GM04504 (cell line): ENCODE results near the gene PSMB3.

ENCODE experiments used
- DNase-seq: peaks from one replicate; pipeline ENCODE4 v3.0.0-alpha.2; 2012; ENCODE audit warnings: low read depth

The PSMB3 gene

DNA sequence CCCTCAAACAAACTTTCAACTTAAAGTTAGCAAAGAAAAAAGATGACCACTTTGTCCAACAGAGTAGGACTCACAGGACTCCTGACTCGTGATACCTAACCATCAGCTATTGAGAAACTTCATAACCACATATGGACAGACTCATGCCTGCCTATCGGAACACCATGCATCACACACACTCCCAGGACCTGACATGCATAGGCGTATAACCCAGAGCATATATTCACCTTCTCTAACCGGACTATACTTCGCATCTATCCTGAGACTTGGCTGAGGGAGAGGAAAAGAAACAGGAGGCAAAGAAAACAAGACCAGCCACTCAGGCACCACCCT is 44.6 kb downstream of the PSMB3 start:
- DNase-seq = no peak

DNA sequence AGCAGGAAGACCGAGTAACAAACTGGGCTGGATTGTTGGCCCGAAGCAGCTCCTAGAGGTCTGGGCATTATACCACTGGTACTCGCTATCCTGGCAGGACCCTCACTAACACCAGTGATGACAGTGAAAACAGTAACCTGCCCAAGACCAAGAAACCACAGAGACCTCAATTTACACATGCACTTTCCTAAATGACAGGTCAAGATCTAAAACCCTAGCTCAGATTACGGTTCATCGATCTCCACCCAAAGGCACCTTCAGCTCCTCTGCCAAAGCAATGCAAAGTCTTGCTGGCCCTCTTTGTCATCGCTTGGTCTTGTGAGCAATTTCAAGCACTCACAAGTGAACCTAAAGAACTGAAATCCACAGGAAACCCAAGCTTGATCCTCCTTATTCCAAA is 45.3 kb downstream of the PSMB3 start:
- no peak for DNase-seq

DNA sequence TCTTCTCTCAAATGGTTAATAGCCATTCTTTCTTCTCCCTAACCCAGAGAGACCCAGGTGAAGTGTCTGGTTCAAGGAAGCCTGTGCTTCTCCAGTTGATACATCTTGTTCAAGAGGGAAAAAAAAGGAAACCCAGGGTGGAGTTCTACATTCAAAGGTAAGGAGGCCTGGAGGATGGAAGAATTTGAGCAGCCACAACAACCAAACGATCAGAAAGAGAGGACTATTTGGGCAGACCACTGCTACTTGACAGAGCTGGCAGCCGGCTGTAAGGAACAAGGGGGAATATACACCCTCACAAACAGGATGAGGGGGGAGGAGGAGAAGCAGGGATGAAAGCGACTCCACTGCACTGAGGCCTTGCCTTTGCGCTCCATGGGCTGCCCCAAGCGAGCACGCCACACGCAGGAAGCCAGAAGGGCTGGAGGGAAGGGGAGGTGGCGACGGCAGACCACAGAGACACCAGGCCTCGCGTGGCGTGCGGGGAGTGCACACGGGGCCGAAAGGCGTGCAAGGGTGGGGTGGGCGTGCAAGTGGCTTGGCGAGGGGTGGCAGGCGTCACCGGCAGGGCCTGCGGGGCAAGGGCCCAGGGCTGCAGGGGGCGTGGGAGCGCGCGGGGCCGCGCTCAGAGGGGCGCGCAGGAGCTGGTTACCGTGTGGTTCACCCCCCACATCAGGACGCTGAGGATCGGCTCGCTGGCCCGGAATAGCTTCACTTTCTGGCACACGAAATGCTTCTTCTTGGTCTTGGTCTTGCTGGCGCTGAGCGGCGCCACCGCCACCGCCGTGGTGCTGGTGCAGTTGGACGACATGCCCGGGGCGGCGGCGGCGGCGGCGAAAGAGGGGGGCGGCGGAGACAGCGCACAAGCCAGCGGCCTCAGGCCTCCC is 46.3 kb downstream of the PSMB3 start:
- DNase-seq = no peak

DNA sequence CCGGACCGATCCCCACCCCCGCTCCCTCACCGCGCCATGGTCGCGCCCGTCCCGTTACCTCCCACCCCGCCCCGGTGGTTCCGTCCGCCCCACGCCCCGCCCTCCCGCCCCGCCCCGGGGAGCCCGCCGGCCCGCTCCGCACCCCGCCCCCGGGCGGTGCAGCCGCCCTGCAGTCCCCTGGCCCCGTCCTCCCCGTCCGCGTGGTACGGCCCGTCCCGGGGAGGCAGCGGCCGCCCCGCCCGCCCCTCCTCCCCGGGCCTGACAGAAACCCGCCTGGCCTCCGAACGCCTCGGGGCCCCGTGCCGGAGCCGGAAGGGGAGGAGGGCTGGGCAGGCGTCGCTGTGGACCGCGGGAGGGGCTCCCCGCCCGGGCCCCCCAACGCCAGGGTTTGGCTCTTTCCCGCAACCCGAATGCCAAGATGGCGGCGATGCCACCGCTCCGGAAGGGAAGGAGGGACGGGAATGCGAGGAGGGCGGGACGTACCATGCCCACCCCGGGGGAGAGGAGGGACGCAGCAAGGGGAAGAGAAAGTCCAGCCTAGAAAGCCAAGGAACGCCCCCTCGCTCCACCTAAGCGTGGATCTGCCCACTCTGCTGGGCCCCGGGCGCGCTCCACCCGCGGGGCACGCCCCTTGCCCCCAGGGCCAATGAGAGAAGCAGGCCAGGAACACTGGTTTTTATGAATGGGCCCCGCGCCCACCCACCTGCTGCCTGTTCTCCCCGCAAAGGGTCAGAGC is 47.1 kb downstream of the PSMB3 start, which contains the start of gene PIP4K2B:
Gene PIP4K2B (minus strand): TSS at position 56 of the 736 bp plus-strand sequence. CDS start 132 bp downstream, outside the sequence.
- DNase-seq = peak; percentile 96

DNA sequence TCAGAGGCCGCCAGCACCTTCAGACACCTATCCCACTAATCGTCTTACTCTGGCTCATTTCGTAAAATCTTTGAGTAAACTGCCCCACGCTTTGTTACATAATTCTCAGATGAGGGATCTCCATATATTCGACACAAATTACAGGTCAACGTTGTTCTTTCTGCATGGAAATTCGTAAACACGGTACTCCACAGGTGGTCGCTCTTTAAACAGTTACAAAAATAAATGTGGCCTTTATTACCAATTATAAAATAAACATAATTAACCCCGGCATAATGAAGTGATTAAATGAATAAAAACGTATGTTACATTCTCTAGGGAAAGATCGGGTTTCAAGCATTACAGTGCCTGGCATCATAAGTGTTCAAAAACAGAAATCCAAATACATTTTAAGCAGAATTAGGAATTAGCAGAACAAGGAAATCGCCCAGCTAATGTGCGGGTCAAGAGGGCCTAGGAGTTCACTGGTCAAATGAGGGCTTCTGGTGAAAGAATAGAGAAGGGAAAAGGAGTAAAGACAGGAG is 47.8 kb downstream of the PSMB3 start:
- no peak for DNase-seq

DNA sequence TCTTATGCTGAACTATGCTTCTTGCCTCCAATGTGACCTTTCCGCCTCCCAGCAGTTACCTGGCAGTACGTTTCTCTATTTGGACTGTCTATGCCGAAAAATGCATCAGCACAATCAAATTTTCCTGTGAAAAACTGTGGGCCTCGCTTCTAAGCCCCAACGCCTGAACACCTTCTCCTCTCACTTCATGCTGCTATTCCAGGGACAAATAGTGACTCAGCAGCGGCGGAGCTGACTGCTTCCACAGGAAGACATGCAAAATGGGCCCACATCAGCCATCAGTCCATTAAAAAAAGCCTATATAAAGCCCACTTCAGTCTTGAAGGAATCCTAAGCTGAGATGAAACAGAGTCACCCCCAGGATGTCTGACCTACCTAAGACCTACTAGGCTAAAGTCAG is 57.3 kb downstream of the PSMB3 start:
- DNase-seq = no peak
